Adrenal gland (tissue), 12 donors: Measurements from ENCODE around the gene HORMAD2. TPM values are rescaled to one million over a fixed set of nuclear protein-coding genes. Genes with fewer than 3 reads are reported as not detected.

ENCODE experiments used
- DNase-seq, 7 donors: peaks; one replicate each; pipeline ENCODE4 v3.0.0-alpha.2; 2019 to 2020
- H3K27ac ChIP-seq, 5 donors: fragments of 200-600 bp; sonication (generic) in 4 of 5; 1 replicate in 3 of 5; 2 replicates in 2 of 5; pipeline versions ENCODE4 v1.5.1 to v1.8.0; 2016 to 2020; ENCODE audit warnings: mild to moderate bottlenecking in 1 of 5
- H3K27me3 ChIP-seq: fragments of 200-600 bp; 2 replicates; pipeline ENCODE4 v1.8.0; 2021
- H3K36me3 ChIP-seq, 2 donors: fragments of 200-600 bp; replicated peaks in 1 of 2; 1 replicate in 1 of 2; 2 replicates in 1 of 2; pipeline versions ENCODE4 v1.5.1 to v1.8.0; 2018 to 2022
- H3K4me1 ChIP-seq, 2 donors: fragments of 200-600 bp; replicated peaks in 1 of 2; 1 replicate in 1 of 2; 2 replicates in 1 of 2; pipeline versions ENCODE4 v1.5.1 to v1.8.0; 2018 to 2021
- H3K4me3 ChIP-seq, 4 donors: fragments of 200-600 bp; sonication (generic) in 3 of 4; one replicate each; pipeline ENCODE4 v1.5.1; 2016 to 2018
- H3K9me3 ChIP-seq, 3 donors: fragments of 200-600 bp; sonication (generic) in 1 of 3; replicated peaks in 1 of 3; 1 replicate in 2 of 3; 2 replicates in 1 of 3; pipeline versions ENCODE4 v1.5.1 to v1.8.0; 2016 to 2021
- POLR2A ChIP-seq, 2 donors: fragments of 450-650 bp; IDR thresholded peaks; one replicate each; pipeline ENCODE4 v1.6.1; 2017; ENCODE audit warnings: antibody characterized with exemption in 2 of 2, mild to moderate bottlenecking in 2 of 2, moderate library complexity in 1 of 2
- WGBS, 4 donors: extraction: QIAGEN DNeasy Blood & Tissue Kit in 2 of 4; methylation state at CpG; one replicate each; pipeline versions ENCODE4 v1.1.5 to v1.1.7; 2013 to 2017; 5-methylcytosine and 5-hydroxymethylcytosine counted together
- intact Hi-C, 2 donors: fragments of 100-400 bp; cut with DNase I; formaldehyde crosslinking; loops; one replicate each; pipeline versions ENCODE4 v1.14.1 to v1.15.0; 2022 to 2023
- polyA plus RNA-seq, 3 donors: library from polyadenylated mRNA; stranded (reverse); fragments of 200-250 nt in 2 of 3; fragments of 350-450 nt in 1 of 3; fragmentation: Illumina TruSeq in 1 of 3; extraction: RNeasy Lipid Tissue Mini Kit (QIAGEN cat#74804) in 1 of 3; gene quantifications; one replicate each; pipeline ENCODE4 v1.2.3, GENCODE V29; 2013 to 2014
- total RNA-seq, 9 donors: library from RNA; depleted of rRNA in 4 of 9; stranded (reverse); fragments of >200 nt in 4 of 9; fragments of 120-200 nt in 1 of 9; fragmentation: NEBNext Ultra II Directional in 1 of 9; extraction: Animal tissue kit (Norgen Biotek cat#: 25700) in 1 of 9; gene quantifications; one replicate each; pipeline versions ENCODE4 v1.1.0 to v1.2.4, GENCODE V29; 2013 to 2023
- TF ChIP-seq, protein P1 (sequence below), 6 experiments: fragments of 450-650 bp in 4 of 6; fragments of 200-600 bp in 2 of 6; sonication (generic) in 1 of 6; IDR thresholded peaks; 1 replicate in 5 of 6; 2 replicates in 1 of 6; pipeline versions ENCODE4 v1.5.1 to v1.8.0; 2016 to 2021; ENCODE audit warnings: antibody characterized with exemption in 6 of 6, mild to moderate bottlenecking in 2 of 6, moderate library complexity in 1 of 6
- donor health status: healthy with polysubstance abuse.
- donor health status: Bipolar disorder and iron deficiency.
- donor health status: DM: yes; HTN: yes; CAD: no.
- donor health status: DM: no; HTN: no; CAD: no.
- donor health status: DM: no; HTN: no; CAD: no.
- donor health status: DM: yes; HTN: yes; CAD: no.

The HORMAD2 gene
- total and polyA plus RNA-seq, 12 donors, result not detected

- H3K9me3 ChIP-seq, result no peaks in the 10 kb centered on the region
- no peak overlapping the region for H3K4me3 ChIP-seq
- WGBS, 4 donors, result 94 to 100% (median 97%) methylated on average over 1 of the region's 1 CpG
- H3K4me1 ChIP-seq, result no peaks in the 10 kb centered on the region
- TF ChIP-seq, protein P1, sequence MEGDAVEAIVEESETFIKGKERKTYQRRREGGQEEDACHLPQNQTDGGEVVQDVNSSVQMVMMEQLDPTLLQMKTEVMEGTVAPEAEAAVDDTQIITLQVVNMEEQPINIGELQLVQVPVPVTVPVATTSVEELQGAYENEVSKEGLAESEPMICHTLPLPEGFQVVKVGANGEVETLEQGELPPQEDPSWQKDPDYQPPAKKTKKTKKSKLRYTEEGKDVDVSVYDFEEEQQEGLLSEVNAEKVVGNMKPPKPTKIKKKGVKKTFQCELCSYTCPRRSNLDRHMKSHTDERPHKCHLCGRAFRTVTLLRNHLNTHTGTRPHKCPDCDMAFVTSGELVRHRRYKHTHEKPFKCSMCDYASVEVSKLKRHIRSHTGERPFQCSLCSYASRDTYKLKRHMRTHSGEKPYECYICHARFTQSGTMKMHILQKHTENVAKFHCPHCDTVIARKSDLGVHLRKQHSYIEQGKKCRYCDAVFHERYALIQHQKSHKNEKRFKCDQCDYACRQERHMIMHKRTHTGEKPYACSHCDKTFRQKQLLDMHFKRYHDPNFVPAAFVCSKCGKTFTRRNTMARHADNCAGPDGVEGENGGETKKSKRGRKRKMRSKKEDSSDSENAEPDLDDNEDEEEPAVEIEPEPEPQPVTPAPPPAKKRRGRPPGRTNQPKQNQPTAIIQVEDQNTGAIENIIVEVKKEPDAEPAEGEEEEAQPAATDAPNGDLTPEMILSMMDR (IDR thresholded peaks at IDR 0.05), result no peak
- no peak for TF ChIP-seq POLR2A (IDR thresholded peaks at IDR 0.05)
- intact Hi-C loops, result no loop called here
- no peaks in the 10 kb centered on the region for H3K36me3 ChIP-seq
- H3K27me3 ChIP-seq, result peaks cover 6% of the 10 kb centered on the region
- no peak overlapping the region for H3K27ac ChIP-seq
- no peak for DNase-seq
Observed at GRCh38 chr22:30123463-30123862, 43.2 kb downstream of the HORMAD2 start.

GRCh38 chr22:30127749-30128166 lies 47.5 kb downstream of the HORMAD2 start:
- no peak for TF ChIP-seq POLR2A (IDR thresholded peaks at IDR 0.05)
- H3K27ac ChIP-seq, result no peak overlapping the region
- H3K36me3 ChIP-seq, result no peaks in the 10 kb centered on the region
- intact Hi-C loops, result no loop called here
- H3K4me3 ChIP-seq, result no peak overlapping the region
- 78 to 88% (median 83%) methylated on average over 1 of the region's 1 CpG for WGBS, 4 donors
- DNase-seq, result no peak
- no peaks in the 10 kb centered on the region for H3K4me1 ChIP-seq
- no peaks in the 10 kb centered on the region for H3K27me3 ChIP-seq
- no peaks in the 10 kb centered on the region for H3K9me3 ChIP-seq

GRCh38 chr22:30128511-30128910 lies 48.2 kb downstream of the HORMAD2 start:
- Histone ChIP-seq H3K27me3 (no peaks in the 10 kb centered on the region), H3K27ac (no peak overlapping the region), H3K4me1 (no peaks in the 10 kb centered on the region), H3K4me3 (no peak overlapping the region), H3K36me3 (no peaks in the 10 kb centered on the region), H3K9me3 (no peaks in the 10 kb centered on the region)
- 50 to 62% (median 56%) methylated on average over 2 of the region's 2 CpGs for WGBS, 4 donors
- intact Hi-C loops, result no loop called here
- no peak for TF ChIP-seq POLR2A (IDR thresholded peaks at IDR 0.05)
- TF ChIP-seq, protein P1 (IDR thresholded peaks at IDR 0.05), result no peak
- DNase-seq, result no peak

- no peaks in the 10 kb centered on the region for H3K36me3 ChIP-seq
- no peak overlapping the region for H3K27ac ChIP-seq
- TF ChIP-seq, protein P1 (IDR thresholded peaks at IDR 0.05), result no peak
- TF ChIP-seq POLR2A (IDR thresholded peaks at IDR 0.05), result no peak
- no peak overlapping the region for H3K4me3 ChIP-seq
- DNase-seq, result no peak
- no peaks in the 10 kb centered on the region for H3K27me3 ChIP-seq
- intact Hi-C loops, result no loop called here
- H3K4me1 ChIP-seq, result no peaks in the 10 kb centered on the region
- WGBS, 4 donors, result 94 to 100% (median 99%) methylated on average over 1 of the region's 1 CpG
- no peaks in the 10 kb centered on the region for H3K9me3 ChIP-seq
Observed at GRCh38 chr22:30129636-30130035, 49.4 kb downstream of the HORMAD2 start.

GRCh38 chr22:30132290-30132996 lies 52.2 kb downstream of the HORMAD2 start:
- Histone ChIP-seq H3K27ac (no peak overlapping the region), H3K4me3 (no peak overlapping the region), H3K36me3 (no peaks in the 10 kb centered on the region), H3K9me3 (no peaks in the 10 kb centered on the region), H3K27me3 (no peaks in the 10 kb centered on the region), H3K4me1 (no peaks in the 10 kb centered on the region)
- DNase-seq, result no peak
- intact Hi-C loops, result no loop called here
- TF ChIP-seq, protein P1 (IDR thresholded peaks at IDR 0.05), result no peak
- TF ChIP-seq POLR2A (IDR thresholded peaks at IDR 0.05), result no peak
- 61 to 72% (median 67%) methylated on average over 4 of the region's 4 CpGs for WGBS, 4 donors
